ENCODE results near the gene SCAI.
"Not testable (repeated sequence)": the region's sequence is repeated elsewhere in the genome, so short reads cannot be mapped to it uniquely, and the experiment has no call there.

GRCh38 chr9:124959671-124960408 lies 183.5 kb downstream of the SCAI start:
- not testable (repeated sequence) for TF ChIP-seq CTCF (conservative IDR thresholded peaks at IDR 0.05; ENCODE audit: low read length); EZH2phosphoT487 (IDR thresholded peaks at IDR 0.05; ENCODE audit: borderline replicate concordance, low read depth, low read length)

Data from OCI-LY7 (cell line).